ENCODE results near the gene HEY2.
A peak's percentile ranks its signal among the peaks of the same experiment; 100 is the strongest.

The HEY2 gene

GRCh38 chr6:125791820-125792165 is 42.4 kb downstream of the HEY2 start:
- no peak for TF ChIP-seq CTCF (IDR thresholded peaks at IDR 0.05; ENCODE audit: control insufficient read depth, extremely low read depth, insufficient read depth)
- H3K4me3 ChIP-seq (ENCODE audit: low read depth, low read length): peak overlapping the region; percentile 70
- no peak for DNase-seq (ENCODE audit: low read depth)

- no peak overlapping the region for H3K4me3 ChIP-seq (ENCODE audit: low read depth, low read length)
- TF ChIP-seq CTCF (IDR thresholded peaks at IDR 0.05; ENCODE audit: control insufficient read depth, extremely low read depth, insufficient read depth): no peak
- DNase-seq (ENCODE audit: low read depth): no peak
These were observed 42.7 kb downstream of the HEY2 start for GRCh38 chr6:125792172-125792571.

GRCh38 chr6:125792680-125793079 is 43.2 kb downstream of the HEY2 start:
- TF ChIP-seq CTCF (IDR thresholded peaks at IDR 0.05; ENCODE audit: control insufficient read depth, extremely low read depth, insufficient read depth): no peak
- no peak for DNase-seq (ENCODE audit: low read depth)
- no peak overlapping the region for H3K4me3 ChIP-seq (ENCODE audit: low read depth, low read length)

GRCh38 chr6:125793280-125793679 is 43.8 kb downstream of the HEY2 start:
- H3K4me3 ChIP-seq (ENCODE audit: low read depth, low read length): 0 out of 2 replicates have a peak overlapping the region, but pooled peaks have one; percentile 6
- TF ChIP-seq CTCF (IDR thresholded peaks at IDR 0.05; ENCODE audit: control insufficient read depth, extremely low read depth, insufficient read depth): no peak
- peak; percentile 55 for DNase-seq (ENCODE audit: low read depth)

GRCh38 chr6:125793863-125794262 is 44.4 kb downstream of the HEY2 start:
- no peak for TF ChIP-seq CTCF (IDR thresholded peaks at IDR 0.05; ENCODE audit: control insufficient read depth, extremely low read depth, insufficient read depth)
- no peak overlapping the region for H3K4me3 ChIP-seq (ENCODE audit: low read depth, low read length)
- no peak for DNase-seq (ENCODE audit: low read depth)

- TF ChIP-seq CTCF (IDR thresholded peaks at IDR 0.05; ENCODE audit: control insufficient read depth, extremely low read depth, insufficient read depth): no peak
- H3K4me3 ChIP-seq (ENCODE audit: low read depth, low read length): no peak overlapping the region
- no peak for DNase-seq (ENCODE audit: low read depth)
These were observed 45.1 kb downstream of the HEY2 start for GRCh38 chr6:125794342-125795137.

- no peak overlapping the region for H3K4me3 ChIP-seq (ENCODE audit: low read depth, low read length)
- no peak for TF ChIP-seq CTCF (IDR thresholded peaks at IDR 0.05; ENCODE audit: control insufficient read depth, extremely low read depth, insufficient read depth)
- no peak for DNase-seq (ENCODE audit: low read depth)
These were observed 45.9 kb downstream of the HEY2 start for GRCh38 chr6:125795301-125795700.
